GM18867 (cell line): ENCODE measurements around the gene CDK9.

Source experiments
- ATAC-seq: cut with Tn5 transposase; IDR thresholded peaks from one replicate; pipeline ENCODE4 v1.9.1; 2021; ENCODE audit warnings: mild to moderate bottlenecking, moderate library complexity; ENCODE audit not compliant: unreplicated experiment

The CDK9 gene

GRCh38 chr9:127761491-127761956 is 24.3 kb upstream of the CDK9 start:
- ATAC-seq: no peak

DNA sequence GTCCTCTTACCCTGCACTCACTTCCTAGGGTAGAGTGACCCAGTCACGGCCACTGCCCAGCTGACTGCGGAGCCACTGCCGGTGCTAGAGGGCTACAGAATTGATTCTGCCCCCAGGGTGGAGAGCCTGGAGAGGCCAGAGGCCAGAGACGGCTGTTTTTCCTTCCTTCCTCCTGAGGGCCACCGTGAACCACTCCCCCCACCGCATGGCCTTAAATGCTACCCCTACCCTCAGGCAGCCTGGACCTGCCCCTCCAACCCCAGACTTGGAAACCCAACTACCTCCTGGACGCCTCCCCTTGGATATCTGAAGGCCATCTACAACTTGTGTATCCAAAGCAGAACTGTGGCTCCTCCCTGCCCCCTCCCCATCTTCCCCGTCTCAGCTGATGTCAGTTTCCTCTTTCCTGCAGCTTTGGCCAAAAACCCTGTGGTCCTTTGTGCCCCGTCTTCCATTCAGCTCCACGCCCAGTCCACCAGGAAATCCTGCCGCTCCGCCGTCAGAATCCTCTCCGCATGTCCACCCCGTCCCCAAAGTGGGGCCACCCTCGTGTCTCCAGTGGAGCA is 23.6 kb upstream of the CDK9 start:
- ATAC-seq: no peak

GRCh38 chr9:127763918-127764384 is 21.9 kb upstream of the CDK9 start:
- no peak for ATAC-seq

DNA sequence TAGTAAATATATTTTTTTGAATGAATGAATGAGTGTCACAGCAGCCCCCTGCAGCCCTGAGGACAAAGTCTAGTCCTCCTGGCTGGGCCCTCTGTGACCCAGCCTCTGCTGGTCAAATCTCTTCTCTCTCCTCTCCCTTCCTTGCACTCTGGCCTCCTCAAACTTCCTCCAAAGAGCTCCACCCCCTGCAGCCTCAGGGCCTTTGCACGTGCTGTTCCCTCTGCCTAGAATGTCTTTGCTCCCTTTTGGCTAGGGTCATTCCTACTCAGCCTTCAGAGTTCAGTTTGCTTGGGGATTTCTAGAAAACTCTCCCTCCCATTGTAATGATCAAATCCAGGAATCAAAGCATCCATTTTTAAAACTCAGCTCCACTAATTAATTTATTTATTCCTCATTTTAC is 20.4 kb upstream of the CDK9 start:
- ATAC-seq: no peak

DNA sequence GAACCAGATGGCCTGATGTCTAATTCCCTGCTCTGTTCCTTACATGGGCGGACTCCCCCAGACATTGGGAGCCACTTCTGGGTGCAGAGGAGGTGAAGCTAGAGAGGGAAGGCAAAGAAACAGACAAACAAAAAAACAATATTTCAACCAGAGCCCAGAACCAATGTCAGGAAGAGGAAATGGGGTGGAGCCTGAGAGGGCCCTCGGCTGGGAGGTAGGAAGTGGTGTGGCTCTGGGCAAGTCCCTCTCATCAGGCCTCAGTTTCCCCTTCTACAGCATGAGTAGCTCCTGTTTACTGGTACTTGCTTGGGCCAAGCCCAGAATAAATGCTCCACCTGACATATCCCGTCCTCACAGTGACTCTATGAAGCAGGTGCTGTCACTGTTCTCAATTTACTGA is 18.4 kb upstream of the CDK9 start:
- no peak for ATAC-seq

DNA sequence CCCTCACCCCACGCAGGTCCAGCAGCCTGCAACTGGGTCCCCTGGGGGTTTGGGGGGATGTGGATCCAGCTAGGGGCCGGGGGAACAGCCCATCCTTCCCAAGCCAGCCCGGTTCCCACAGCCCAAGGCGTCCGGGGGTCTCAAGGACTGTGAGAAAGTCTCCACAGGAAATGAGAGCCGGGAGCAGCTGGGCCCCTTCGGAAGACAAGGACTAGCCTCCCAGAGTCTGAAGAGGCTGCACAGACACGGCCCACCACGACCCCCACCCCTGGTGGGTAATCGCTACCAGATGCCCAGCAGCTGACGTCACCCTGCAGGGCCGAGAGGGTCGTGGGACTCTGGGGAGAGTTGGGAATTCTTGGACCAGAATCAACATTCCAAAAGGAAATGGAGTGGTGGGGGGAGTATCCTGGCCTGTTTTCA is 17.9 kb upstream of the CDK9 start:
- ATAC-seq: no peak

DNA sequence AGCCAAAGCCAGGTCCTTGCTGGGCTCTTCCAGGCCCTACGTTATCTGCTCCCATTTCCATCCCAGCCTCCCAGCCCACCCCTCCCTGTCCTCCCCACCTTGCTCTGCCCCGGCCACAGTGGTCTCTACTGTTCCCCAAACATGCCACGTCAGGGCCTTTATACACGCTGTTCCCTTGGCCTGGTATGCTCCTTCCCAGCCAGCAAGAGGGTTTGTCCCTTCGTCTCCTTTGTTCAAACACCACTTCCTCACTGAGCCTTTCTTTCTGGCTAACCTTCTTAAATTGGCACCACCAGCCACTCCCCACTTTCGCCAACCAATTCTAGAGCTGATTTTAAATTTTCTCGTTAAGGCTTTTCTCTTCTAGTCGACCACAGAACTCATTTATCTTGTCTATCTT is 17.1 kb upstream of the CDK9 start:
- ATAC-seq: no peak

GRCh38 chr9:127769101-127769500 is 16.7 kb upstream of the CDK9 start:
- no peak for ATAC-seq

GRCh38 chr9:127769929-127770582 is 15.8 kb upstream of the CDK9 start:
- no peak for ATAC-seq

DNA sequence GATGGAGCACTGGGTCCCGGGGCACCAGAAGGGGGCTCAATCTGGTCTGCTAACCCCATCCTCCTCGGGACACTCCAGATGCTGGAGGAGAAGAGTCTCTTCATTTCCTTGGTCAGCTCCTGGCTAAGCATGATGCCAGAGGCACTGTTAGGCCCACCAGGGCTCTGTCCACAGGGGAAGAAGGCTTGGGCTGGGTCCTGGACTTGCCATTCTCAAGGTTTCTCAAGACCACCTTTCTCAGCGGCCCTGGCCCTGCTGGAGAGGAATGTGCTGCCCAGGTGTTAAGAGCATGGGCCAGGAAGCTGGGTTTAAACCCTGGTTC is 15.3 kb upstream of the CDK9 start:
- ATAC-seq: no peak

DNA sequence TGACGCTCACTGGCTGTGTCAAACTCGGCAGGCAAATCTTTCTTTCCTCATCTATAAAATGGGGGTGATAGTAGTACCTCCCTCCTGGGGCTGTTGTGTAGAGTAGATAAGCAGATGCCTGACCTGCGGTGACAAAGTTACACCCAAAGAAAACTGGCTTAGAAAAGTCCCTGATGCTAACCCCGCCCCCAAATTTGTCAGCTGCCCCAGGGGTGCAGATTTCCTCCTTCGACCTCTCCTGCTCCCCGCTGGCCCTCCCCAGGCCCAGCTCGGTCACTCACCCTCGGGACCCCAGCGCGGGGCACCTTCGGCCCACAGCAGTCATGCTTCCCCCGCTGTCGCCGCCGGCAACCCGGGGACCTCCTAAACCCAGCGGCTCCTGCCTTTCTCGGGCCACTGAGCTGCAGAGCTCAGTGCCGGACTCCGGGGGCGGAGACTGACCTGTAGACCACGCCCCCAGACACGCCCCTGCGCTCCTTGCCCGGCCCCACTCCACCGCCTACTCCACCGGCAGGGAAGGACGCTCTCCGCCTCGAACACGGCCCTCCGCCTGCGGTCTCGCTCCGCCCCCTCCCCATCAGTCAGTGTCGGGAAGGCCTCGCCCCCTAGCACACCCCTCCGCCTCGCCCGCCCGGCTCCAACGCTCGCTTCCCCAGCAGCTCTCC is 14.8 kb upstream of the CDK9 start:
- ATAC-seq: peak; percentile 86

DNA sequence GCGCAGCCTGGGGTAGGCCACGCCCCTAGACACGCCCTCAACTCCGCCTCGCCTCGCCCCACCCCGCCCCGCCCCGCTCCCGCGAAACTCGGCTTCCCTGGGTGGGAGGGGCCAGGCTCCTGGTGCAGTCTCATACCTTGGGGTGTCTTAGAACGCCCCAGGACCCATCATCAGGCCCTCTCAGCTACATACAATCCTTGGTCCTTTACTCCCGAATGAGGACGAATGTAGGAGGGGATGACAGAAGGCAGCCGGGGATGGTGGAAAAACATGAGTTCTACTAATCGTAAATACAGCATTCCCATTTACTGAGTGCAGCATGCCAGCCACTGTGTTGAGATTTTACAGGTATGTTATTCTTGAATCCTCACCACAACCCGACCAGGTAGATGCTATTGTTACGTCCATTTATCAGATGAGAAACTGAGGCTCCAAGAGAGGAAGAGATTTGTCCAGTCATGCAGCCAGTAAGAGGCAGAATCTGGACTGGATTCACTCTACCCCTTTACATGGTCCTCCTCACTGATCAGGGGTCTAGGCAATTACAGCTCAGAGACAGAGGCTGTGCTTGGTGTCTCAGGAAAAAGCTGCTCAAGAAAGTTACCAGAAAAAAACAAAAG is 14.2 kb upstream of the CDK9 start:
- ATAC-seq: no peak

GRCh38 chr9:127772603-127773002 is 13.2 kb upstream of the CDK9 start:
- no peak for ATAC-seq

DNA sequence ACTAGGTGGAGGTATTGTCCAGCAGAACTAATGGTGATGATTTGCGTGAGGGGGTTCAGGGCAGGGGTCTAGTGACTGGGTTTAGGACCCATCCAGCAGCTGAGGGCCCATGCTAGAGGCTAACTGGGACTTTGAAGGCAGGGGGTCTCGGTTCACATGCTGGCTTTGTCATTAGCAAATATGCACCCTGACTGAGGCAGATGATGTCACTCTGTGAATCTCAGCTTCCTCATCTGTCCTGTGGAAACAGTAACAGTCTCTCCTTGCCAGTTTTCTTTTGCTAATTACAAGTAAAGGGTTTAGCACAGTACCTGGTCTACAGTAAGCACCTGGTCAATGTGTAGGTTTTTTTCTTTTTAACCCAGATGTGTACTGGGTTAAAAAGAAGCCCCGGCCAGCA is 12.6 kb upstream of the CDK9 start:
- ATAC-seq: no peak

DNA sequence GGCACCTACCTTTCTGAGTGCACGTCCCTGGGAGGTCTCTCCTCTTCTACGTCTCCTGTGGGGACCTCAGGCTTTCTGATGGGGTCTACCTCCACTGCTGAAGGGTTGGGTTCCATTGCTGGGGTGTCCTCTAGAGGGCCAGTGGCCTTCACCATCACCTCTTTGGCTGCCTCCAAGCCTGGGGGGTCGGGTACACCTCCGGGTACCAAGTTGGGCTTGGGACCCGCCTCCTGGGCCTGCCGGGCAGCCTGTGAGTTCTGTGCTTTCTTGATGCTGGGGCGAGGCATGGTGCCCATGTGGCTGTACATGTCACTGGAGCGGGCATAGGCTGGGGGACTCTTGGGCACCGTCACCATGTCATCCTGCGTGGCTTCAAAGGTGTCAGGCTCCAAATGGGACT is 11.9 kb upstream of the CDK9 start:
- ATAC-seq: no peak

DNA sequence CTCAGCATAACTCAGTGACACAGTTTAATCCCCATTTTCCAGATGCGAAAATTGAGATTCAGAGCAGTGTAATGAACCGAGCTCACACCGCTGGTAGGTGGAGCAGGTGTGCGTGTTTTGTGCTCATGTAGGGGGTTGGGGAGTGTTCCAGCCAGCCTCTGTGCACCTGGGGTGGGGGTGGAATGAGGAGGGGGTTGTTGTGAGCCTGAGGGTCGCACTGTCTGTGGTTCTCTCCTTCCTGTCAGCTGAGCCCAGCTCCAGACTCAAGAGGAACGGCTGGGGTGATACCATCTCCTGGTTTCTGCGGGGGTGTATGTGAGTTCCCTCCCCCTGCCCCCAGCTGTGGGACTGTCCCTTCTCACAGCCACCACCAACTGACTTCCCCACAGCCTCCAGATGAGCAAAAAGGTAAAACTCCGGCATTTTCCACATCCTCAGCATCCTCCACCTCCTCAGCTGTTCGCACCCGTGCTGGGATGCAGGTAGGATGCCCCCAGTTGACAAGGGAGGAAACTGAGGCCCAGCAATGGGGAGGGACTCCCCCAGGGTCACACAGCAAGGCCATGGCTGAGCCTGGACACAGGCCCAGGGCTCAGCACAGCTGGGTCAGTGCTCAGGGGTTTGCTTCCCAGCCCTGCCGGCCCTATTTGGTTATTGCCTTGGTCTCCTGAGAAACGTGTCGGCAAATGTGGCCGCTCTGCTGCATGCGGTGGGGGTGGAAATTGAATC is 9.5 kb upstream of the CDK9 start:
- no peak for ATAC-seq

- no peak for ATAC-seq
These were observed 8.9 kb upstream of the CDK9 start for GRCh38 chr9:127776924-127777289.

DNA sequence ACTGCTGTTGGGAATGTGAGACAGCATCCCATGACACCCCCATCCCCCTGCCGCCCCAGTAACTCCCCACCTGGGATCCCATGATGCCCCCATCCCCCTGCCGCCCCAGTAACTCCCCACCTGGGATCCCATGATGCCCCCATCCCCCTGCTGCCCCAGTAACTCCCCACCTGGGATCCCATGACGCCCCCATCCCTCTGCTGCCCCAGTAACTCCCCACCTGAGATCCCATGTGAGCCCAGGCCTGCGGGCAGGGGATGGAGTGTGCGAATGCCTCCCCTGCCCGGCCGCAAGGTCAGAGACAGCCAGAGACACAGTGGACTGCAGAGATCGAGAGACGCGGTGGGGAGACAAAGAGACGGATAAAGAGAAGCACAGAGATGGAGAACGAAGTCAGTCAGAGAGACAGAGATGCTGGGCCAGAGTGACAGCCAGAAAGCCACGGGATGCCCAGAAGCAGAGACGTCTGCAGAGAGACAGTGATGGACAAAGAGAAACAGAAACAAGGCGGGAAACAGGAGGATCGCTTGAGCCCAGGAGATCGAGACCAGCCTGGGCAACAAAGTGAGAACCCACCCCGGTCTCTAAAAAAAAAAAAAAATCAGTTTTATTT is 8.4 kb upstream of the CDK9 start:
- ATAC-seq: no peak

DNA sequence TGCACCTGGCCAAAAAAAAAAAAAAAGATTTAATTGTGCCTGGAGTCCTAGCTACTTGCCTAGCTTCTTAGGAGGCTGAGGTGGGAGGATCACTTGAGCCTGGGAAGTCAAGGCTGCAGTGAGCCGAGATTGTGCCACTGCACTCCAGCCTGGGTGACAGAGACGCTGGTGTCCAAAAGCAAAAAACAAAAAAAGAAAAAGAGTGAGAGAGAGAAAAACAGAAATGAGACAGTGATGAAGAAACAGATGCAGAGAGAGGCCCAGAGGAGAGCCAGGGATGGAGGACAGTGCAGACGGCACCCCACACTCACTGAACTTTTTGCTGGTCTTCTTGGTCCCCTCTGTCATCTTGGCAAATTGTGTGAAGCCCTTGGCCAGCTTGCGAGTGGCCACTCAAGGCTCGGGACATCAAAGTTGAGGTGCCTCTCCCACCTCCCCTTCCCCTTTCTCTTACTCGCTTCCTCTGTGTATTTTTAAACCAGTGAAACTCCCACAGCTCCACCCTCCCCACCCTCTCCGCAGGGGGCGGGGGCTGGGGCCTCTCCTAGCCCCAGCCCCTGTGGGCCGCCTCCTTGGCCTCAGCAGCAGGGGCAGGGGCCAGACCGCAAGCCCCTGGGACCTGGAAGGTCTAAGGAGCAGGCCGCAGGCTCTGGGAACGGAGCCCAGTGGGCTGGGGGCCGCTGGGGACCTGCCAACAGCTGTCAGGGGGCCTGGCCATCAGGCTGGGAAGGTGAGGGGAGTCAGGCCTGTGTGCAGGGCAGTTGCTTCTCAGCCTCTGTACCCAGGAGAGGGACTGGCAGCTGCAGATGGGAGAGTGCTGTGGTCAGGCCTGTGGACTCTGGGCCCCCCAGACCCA is 7.3 kb upstream of the CDK9 start, which contains the start of gene SH2D3C:
Gene SH2D3C, minus strand, starts transcription at position 387 of the 856 bp plus-strand sequence. Its CDS starts 39 bp downstream, at position 348.
- peak; percentile 33 for ATAC-seq
